Pons (tissue), 1 donor: ENCODE measurements around the gene ZPR1.
A peak's percentile ranks its signal among the peaks of the same experiment; 100 is the strongest.
"Not testable (repeated sequence)": the region's sequence is repeated elsewhere in the genome, so short reads cannot be mapped to it uniquely, and the experiment has no call there.

Experiments
- DNase-seq: peaks from one replicate; pipeline ENCODE4 v3.0.0-alpha.2; 2016; ENCODE audit warnings: low spot score

ZPR1 gene, protein sequence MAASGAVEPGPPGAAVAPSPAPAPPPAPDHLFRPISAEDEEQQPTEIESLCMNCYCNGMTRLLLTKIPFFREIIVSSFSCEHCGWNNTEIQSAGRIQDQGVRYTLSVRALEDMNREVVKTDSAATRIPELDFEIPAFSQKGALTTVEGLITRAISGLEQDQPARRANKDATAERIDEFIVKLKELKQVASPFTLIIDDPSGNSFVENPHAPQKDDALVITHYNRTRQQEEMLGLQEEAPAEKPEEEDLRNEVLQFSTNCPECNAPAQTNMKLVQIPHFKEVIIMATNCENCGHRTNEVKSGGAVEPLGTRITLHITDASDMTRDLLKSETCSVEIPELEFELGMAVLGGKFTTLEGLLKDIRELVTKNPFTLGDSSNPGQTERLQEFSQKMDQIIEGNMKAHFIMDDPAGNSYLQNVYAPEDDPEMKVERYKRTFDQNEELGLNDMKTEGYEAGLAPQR

DNA sequence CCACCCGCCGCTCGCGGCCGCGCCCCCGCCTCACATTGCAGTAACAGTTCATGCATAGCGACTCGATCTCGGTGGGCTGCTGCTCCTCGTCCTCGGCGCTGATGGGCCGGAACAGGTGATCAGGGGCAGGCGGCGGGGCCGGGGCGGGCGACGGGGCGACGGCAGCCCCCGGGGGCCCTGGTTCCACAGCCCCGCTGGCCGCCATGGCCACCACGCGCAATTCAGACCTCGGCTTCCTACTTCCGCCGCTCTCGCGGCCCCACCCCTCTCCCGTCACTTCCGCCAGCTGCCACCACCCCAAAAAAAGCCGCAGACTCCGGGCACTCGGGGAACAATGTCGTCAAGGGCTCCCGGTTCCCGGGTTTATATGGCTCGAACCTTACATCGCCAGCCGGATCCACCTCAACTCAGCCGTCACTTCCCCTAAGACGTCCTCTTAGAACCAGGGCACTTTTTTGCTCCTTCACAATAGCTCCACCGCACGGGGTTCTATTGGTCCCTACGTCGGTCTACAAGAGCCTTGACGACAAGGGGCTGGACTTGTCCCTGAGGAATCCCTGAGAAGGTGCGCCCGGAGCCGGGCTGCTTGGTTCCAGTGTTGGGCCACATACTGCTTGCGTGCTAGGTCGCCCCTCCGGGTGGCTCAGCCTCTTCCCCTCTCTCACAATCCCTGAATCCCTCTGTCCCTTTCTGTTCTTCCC lies at the start of gene ZPR1:
ZPR1 (minus strand) TSS at position 238 of the 701 bp plus-strand sequence; CDS start at position 205, 33 bp downstream.
- peak; percentile 70 for DNase-seq

DNA sequence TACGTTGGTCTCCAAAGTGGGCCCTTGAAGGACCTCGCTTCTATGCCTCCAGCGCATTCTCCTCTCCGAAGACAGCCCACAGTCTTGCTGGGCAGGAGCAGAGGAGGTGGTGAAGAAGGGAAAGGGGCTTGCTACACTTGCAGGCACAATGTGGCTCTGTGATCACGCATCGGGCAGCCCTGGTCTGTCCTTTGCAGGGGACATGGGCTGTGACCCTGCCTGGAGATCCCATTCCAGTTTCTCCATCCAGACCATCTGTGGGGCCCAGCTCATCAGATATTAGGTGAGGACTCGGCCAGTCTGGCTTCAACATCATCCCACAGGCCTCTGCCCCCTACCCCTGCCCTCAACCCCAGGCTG lies 48.8 kb upstream of the ZPR1 start:
- DNase-seq = no peak

- peak; percentile 76 for DNase-seq
Observed at GRCh38 chr11:116835791-116836631, 48.2 kb upstream of the ZPR1 start.

- no peak for DNase-seq
Observed at GRCh38 chr11:116835042-116835772, 47.4 kb upstream of the ZPR1 start.

- not testable (repeated sequence) for DNase-seq
Observed at GRCh38 chr11:116834535-116835041, 46.8 kb upstream of the ZPR1 start.

DNA sequence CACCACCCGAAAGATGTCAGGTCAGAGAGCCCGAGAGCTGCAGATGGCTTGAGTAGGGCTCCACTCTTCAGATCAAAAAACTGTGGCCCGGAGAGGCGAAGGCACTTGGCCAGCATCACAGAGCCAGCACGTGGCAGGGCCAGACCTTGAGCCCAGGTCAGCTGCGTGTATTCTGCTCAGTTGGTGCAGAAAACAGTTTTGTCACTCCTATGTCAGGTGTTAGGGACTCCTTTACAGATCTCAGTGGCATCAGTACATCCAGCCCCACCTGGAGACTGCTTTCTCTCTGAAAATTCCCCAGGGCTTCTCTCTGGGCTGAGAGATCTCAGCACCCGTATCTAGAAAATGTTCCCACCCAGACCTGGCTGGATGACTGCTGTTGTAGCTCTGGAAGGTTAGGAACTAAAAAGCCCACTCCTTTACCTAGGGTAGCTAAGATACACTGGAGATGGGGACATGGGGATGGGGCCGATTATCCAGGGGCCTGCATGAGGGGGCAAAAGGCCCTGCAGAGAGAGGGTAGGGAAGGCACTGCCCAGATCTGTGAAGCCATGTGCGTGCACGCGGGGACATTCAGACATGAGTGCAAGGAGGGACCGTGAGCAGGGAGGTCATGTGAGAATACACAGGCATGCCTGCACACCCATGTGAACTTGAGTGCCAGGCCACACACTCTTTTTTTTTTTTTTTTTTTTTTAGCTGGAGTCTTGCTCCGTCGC lies 46.2 kb upstream of the ZPR1 start:
- no peak for DNase-seq

- DNase-seq = no peak
Observed at GRCh38 chr11:116833491-116833815, 45.6 kb upstream of the ZPR1 start.

GRCh38 chr11:116832350-116833290 lies 44.8 kb upstream of the ZPR1 start:
- no peak for DNase-seq

- no peak for DNase-seq
Observed at GRCh38 chr11:116831790-116832349, 44.0 kb upstream of the ZPR1 start.

- no peak for DNase-seq
Observed at GRCh38 chr11:116830184-116830912, 42.5 kb upstream of the ZPR1 start.

DNA sequence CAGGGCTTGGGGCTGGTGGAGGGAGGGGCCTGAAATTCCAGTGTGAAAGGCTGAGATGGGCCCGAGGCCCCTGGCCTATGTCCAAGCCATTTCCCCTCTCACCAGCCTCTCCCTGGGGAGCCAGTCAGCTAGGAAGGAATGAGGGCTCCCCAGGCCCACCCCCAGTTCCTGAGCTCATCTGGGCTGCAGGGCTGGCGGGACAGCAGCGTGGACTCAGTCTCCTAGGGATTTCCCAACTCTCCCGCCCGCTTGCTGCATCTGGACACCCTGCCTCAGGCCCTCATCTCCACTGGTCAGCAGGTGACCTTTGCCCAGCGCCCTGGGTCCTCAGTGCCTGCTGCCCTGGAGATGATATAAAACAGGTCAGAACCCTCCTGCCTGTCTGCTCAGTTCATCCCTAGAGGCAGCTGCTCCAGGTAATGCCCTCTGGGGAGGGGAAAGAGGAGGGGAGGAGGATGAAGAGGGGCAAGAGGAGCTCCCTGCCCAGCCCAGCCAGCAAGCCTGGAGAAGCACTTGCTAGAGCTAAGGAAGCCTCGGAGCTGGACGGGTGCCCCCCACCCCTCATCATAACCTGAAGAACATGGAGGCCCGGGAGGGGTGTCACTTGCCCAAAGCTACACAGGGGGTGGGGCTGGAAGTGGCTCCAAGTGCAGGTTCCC lies 41.8 kb upstream of the ZPR1 start, which contains the start of gene APOC3:
APOC3 (plus strand) TSS at position 383 of the 659 bp plus-strand sequence. CDS start 676 bp downstream, outside the sequence.
- no peak for DNase-seq

DNA sequence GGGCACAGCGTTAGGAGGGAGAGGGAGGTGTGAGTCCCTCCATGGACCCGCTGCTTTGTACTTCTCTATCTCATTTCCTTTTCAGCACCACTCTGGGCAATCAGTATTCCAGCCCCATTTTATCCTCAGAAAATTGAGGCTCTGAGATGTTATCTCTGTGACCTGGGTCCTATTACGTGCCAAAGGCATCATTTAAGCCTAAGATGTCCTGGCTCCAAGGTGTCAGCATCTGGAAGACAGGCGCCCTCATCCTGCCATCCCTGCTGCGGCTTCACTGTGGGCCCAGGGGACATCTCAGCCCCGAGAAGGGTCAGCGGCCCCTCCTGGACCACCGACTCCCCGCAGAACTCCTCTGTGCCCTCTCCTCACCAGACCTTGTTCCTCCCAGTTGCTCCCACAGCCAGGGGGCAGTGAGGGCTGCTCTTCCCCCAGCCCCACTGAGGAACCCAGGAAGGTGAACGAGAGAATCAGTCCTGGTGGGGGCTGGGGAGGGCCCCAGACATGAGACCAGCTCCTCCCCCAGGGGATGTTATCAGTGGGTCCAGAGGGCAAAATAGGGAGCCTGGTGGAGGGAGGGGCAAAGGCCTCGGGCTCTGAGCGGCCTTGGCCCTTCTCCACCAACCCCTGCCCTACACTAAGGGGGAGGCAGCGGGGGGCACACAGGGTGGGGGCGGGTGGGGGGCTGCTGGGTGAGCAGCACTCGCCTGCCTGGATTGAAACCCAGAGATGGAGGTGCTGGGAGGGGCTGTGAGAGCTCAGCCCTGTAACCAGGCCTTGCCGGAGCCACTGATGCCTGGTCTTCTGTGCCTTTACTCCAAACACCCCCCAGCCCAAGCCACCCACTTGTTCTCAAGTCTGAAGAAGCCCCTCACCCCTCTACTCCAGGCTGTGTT lies 41.1 kb upstream of the ZPR1 start:
- no peak for DNase-seq

DNA sequence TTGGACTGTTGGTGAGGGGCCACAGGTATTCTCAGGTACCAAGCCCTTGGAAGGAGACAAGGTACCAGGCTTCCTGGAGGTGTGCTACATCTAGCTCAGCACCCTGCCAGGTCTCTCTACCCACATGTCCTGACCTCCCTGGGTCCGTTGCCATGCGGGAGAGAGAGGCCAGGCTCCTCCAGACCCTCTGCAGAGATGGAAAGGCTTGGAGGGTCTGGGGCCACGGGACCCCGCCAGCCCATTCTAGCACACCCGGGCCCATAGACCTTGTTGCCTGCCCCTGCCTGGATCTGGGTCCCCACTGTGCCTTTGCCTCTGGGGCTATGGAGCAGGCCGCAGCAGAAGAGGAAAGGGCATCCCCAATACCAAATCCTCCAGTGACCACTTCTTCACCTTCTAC lies 39.6 kb upstream of the ZPR1 start:
- no peak for DNase-seq

DNA sequence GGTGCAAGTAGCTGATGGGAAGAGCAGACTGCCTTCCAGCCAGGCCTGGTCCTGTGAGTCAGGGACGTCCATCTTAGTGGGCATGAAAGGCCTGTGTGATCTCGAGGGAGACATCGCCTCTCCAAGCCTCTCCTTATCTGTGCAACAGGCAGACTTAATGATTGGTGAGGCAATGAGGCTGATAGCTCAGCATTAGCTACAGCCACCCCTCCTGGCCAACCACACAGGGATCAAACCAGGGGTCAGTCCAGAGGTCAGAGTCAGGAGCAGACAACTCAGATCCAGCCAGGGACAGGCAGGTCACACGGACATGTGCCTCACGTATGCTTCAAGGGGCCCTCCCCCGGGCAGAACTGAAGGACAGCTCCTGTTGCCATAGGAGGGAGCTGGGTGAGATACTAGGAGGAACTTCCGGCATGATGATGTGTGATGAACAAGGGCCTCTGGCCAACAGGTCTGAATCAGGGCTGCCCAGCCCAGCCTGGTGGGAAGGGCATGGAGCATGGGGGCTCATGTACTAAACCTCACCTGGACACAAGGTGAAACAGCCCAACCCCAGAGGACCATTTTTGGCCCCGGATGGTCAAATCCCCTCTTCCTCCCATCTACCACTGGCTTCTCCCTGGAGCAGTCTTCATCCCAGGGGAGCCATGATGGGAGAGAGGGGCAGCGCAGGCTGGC lies 39.1 kb upstream of the ZPR1 start:
- DNase-seq = no peak

GRCh38 chr11:116825854-116826750 lies 38.3 kb upstream of the ZPR1 start:
- DNase-seq = no peak
